ENCODE measurements around the gene WDFY3. TPM values are rescaled to one million over a fixed set of nuclear protein-coding genes. Genes with fewer than 3 reads are reported as not detected.

Gene WDFY3
- total RNA-seq, 6 experiments from 2014 or later, result 39.1 to 52.6 (median 48.3) TPM

DNA sequence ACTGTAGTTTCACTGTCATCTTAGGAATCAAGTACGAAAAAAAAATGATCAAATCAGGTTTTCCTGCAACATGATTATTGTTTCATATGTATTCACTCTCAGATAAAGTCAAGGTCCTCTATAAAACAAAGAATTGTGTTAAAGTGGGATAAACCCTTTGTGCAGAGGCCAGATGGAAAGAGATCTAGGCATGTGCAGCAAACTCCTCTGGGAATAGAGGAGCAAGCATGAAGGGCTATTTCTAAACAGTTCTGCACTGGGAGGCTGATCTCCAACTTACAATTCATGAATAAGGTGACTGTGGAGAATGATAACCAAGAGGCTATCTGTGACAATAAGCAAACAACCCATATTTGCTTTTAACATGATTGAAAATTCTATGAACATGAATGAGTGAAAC, 2.4 kb upstream of the WDFY3 start:
- H3K9me3 Mint-ChIP-seq, result no peaks in the 10 kb centered on the region
- H3K27me3 Mint-ChIP-seq (ENCODE audit: insufficient read depth), result peaks cover 2% of the 10 kb centered on the region
- DNase-seq, result no peak
- TF ChIP-seq, protein P1, sequence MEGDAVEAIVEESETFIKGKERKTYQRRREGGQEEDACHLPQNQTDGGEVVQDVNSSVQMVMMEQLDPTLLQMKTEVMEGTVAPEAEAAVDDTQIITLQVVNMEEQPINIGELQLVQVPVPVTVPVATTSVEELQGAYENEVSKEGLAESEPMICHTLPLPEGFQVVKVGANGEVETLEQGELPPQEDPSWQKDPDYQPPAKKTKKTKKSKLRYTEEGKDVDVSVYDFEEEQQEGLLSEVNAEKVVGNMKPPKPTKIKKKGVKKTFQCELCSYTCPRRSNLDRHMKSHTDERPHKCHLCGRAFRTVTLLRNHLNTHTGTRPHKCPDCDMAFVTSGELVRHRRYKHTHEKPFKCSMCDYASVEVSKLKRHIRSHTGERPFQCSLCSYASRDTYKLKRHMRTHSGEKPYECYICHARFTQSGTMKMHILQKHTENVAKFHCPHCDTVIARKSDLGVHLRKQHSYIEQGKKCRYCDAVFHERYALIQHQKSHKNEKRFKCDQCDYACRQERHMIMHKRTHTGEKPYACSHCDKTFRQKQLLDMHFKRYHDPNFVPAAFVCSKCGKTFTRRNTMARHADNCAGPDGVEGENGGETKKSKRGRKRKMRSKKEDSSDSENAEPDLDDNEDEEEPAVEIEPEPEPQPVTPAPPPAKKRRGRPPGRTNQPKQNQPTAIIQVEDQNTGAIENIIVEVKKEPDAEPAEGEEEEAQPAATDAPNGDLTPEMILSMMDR (IDR thresholded peaks at IDR 0.05), result no peak
- no peak overlapping the region for H3K4me3 Mint-ChIP-seq
- H3K36me3 Mint-ChIP-seq (ENCODE audit: low read depth), result no peaks in the 10 kb centered on the region; the same call in 1 of the 2 replicates
- H3K27ac Mint-ChIP-seq, result no peak overlapping the region
- H3K4me1 Mint-ChIP-seq (ENCODE audit: low read depth), result peaks cover 23% of the 10 kb centered on the region

DNA sequence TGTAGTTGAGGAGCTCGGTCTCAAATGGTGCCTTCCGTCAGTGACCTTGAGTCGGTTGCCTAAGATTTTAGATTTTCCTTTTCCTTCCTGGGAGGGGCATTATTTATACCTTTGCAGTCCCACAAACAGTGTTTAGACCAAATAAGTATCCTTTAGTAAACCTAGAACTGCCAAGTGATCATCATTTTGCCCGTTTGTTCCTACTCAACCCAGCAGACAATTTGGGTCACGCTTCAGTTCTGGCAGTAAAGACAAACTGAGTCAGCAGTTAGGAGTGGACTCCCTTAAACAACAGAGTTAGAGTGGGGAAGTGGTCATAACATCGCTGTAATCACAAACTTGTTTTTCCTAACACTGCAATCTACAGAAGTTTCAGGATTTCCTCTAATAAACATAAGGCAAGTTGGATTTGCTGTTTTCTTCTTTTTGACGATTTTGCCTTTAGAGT, 777 bp upstream of the WDFY3 start:
- H3K9me3 Mint-ChIP-seq, result no peaks in the 10 kb centered on the region
- peaks cover 2% of the 10 kb centered on the region for H3K27me3 Mint-ChIP-seq (ENCODE audit: insufficient read depth)
- TF ChIP-seq, protein P1 (IDR thresholded peaks at IDR 0.05), result no peak
- H3K4me1 Mint-ChIP-seq (ENCODE audit: low read depth), result peaks cover 27% of the 10 kb centered on the region
- H3K36me3 Mint-ChIP-seq (ENCODE audit: low read depth), result peaks cover 2% of the 10 kb centered on the region
- peak overlapping the region; percentile 97 for H3K4me3 Mint-ChIP-seq
- peak overlapping the region; percentile 98 for H3K27ac Mint-ChIP-seq
- DNase-seq, result peak; percentile 24

DNA sequence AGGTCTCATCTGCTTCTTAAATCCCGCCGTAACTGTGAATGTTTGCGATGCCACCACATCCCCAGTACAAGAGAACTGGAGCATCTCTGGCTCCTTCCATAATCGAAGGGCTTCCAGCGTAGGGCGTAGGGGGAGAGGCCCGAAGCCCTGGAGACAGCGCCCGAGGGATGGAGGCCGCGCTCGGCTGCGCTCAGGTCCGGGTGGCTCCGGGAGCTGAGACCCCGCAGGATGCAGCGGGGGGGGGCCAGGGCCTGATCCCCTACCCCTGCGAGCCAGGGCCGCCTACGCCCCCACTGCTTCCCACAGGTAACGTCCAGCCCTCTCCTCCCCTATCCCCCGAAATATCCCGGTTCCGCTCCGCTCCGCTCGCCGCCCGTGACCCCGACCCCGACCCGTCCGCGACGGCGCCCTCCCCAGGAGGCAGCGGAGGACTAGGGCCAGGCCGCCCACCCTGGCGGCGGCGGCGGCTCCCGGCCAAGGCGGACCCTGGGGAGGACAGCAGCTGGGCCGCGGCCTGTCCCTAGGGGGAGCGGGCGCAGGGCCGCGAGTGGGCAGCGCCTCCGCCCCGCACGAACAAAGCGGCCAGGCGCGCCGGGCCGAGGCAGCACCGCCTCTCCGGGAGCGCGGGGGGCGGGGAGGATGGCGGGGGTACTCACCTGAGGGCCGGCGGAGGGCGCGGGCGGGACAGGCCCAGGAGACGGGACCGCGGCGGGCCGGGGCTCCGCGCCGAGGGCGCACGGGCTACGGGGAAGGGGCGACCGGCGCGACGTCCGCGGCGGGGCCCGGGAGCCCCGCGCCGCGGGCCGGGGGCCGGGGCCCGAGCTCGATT, 723 bp downstream of the WDFY3 start:
- Mint-ChIP-seq H3K27ac (peak overlapping the region; percentile 81), H3K27me3 (ENCODE audit: insufficient read depth) (peaks cover 2% of the 10 kb centered on the region), H3K4me1 (ENCODE audit: low read depth) (peaks cover 31% of the 10 kb centered on the region), H3K36me3 (ENCODE audit: low read depth) (peaks cover 5% of the 10 kb centered on the region), H3K4me3 (peak overlapping the region; percentile 96), H3K9me3 (no peaks in the 10 kb centered on the region)
- TF ChIP-seq, protein P1 (IDR thresholded peaks at IDR 0.05), result peak; percentile 63
- no peak for DNase-seq

DNA sequence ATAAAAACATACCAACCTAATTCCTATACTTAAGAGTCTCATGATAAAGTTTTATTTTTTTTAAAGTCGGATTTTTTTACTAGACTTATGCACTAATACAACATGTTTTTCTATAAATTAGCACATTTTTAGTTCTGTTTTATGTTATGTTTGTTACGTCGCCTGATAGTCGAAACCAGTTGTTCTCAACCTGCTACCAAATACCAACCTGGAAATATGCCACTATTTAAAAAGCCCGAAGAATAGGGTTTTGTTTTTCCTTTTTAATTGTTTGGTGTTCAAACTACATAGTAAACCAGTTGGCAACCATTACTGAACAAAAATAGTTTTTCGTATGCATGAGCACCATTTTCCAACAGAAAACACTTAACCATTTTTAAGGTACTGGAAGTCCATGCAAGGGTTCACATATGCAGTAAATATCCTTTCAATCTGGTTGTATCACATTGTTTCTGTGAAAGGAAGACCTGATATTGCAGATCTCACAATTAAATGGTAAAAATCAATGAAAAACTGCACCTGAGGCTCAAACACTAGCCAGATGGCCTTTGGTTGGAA, 1.4 kb downstream of the WDFY3 start:
- H3K9me3 Mint-ChIP-seq, result no peaks in the 10 kb centered on the region
- DNase-seq, result no peak
- peaks cover 5% of the 10 kb centered on the region for H3K36me3 Mint-ChIP-seq (ENCODE audit: low read depth)
- peaks cover 38% of the 10 kb centered on the region for H3K4me1 Mint-ChIP-seq (ENCODE audit: low read depth)
- peak overlapping the region; percentile 81 for H3K27ac Mint-ChIP-seq
- TF ChIP-seq, protein P1 (IDR thresholded peaks at IDR 0.05), result no peak
- H3K27me3 Mint-ChIP-seq (ENCODE audit: insufficient read depth), result peaks cover 2% of the 10 kb centered on the region
- H3K4me3 Mint-ChIP-seq, result peak overlapping the region; percentile 96

DNA sequence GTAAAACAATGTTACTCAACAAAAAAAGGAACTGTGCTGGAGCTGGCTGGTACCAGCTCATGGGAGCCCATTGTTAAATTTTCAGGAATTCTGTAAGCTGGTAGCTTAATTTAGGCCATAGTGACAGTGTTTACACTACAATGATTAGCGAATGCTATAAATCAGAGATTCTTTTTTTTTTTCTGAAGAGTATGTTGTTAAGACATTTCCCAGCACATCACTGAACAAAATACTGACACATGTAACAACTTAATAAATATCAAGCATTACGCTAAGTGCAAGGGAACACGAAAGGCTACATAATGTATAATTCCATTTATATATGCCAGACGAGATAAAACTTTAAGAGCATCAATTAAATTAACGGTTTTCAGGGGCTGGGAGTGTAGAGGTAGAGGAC, 4.4 kb downstream of the WDFY3 start:
- no peak for DNase-seq
- H3K27me3 Mint-ChIP-seq (ENCODE audit: insufficient read depth), result peaks cover 2% of the 10 kb centered on the region
- peaks cover 5% of the 10 kb centered on the region for H3K36me3 Mint-ChIP-seq (ENCODE audit: low read depth)
- TF ChIP-seq, protein P1 (IDR thresholded peaks at IDR 0.05), result no peak
- H3K4me1 Mint-ChIP-seq (ENCODE audit: low read depth), result peaks cover 53% of the 10 kb centered on the region
- H3K9me3 Mint-ChIP-seq, result no peaks in the 10 kb centered on the region
- no peak overlapping the region for H3K4me3 Mint-ChIP-seq
- no peak overlapping the region for H3K27ac Mint-ChIP-seq
